ENCODE results near the gene CD300LF.

The CD300LF gene

DNA sequence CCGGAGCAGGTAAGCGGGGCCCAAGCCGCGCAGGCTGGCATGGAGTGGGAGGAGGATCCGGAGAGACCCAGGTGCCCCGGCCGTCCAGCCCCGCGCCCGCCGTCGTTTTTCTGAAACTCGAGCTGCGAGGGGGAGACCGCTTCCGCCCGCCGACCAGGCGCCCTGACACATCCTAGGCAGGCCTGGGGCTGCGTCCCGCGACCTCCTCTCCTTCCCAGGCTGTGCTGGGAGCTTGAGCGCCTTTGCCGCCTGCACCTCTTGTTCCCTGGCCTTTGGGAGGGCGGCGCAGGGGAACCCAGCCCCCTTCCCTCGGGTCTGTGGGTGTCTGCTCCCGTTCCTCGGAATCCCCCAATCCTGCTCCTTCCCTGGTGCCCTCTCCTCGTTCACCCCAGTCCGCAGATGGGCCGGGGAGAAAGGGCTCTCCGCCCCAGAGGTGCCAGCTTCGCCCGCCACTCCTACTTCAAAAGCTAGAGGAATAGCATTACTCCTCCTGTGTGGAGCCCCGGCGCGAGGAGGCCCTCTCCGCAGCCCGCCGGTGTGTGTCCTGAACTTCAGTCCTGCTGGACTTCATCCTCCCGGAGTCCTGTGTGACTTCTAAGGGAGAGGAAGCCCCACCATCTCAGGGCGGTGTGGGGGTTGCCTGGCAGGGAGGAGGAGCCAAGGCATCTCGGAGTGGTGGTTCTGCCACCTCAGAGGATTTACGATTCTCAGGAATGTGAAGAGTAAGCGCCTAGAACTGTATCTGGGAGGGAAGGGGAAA, 36.7 kb upstream of the CD300LF start:
- TF ChIP-seq, protein P1, sequence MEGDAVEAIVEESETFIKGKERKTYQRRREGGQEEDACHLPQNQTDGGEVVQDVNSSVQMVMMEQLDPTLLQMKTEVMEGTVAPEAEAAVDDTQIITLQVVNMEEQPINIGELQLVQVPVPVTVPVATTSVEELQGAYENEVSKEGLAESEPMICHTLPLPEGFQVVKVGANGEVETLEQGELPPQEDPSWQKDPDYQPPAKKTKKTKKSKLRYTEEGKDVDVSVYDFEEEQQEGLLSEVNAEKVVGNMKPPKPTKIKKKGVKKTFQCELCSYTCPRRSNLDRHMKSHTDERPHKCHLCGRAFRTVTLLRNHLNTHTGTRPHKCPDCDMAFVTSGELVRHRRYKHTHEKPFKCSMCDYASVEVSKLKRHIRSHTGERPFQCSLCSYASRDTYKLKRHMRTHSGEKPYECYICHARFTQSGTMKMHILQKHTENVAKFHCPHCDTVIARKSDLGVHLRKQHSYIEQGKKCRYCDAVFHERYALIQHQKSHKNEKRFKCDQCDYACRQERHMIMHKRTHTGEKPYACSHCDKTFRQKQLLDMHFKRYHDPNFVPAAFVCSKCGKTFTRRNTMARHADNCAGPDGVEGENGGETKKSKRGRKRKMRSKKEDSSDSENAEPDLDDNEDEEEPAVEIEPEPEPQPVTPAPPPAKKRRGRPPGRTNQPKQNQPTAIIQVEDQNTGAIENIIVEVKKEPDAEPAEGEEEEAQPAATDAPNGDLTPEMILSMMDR (IDR thresholded peaks at IDR 0.05; ENCODE audit: unreplicated experiment in 3 of 3), result no peak
- Mint-ChIP-seq H3K9me3 (no peaks in the 10 kb centered on the region), H3K4me3 (peak overlapping the region; percentile 95 to 99 (median 97)), H3K27ac (peak overlapping the region; percentile 85 to 96 (median 94)), H3K36me3 (ENCODE audit: low read depth) (peaks cover 9% of the 10 kb centered on the region), H3K27me3 (ENCODE audit: low read depth) (peaks cover 13% of the 10 kb centered on the region), H3K4me1 (peaks cover 46% of the 10 kb centered on the region)

DNA sequence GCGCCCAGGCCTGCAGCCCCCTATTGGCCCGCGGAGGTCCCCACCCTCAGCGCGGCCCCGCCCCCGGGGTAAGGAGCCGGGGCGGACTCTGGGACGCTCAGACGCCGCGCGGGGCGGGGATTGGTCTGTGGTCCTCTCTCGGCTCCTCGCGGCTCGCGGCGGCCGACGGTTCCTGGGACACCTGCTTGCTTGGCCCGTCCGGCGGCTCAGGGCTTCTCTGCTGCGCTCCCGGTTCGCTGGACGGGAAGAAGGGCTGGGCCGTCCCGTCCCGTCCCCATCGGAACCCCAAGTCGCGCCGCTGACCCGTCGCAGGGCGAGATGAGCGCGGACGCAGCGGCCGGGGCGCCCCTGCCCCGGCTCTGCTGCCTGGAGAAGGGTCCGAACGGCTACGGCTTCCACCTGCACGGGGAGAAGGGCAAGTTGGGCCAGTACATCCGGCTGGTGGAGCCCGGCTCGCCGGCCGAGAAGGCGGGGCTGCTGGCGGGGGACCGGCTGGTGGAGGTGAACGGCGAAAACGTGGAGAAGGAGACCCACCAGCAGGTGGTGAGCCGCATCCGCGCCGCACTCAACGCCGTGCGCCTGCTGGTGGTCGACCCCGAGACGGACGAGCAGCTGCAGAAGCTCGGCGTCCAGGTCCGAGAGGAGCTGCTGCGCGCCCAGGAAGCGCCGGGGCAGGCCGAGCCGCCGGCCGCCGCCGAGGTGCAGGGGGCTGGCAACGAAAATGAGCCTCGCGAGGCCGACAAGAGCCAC, 36.0 kb upstream of the CD300LF start, which contains the start of gene NHERF1:
TSS of gene NHERF1 (plus strand) at position 100 of the 750 bp plus-strand sequence. CDS start at position 319, 219 bp downstream.
- Mint-ChIP-seq H3K36me3 (ENCODE audit: low read depth) (peaks cover 9% of the 10 kb centered on the region), H3K27me3 (ENCODE audit: low read depth) (peaks cover 17% of the 10 kb centered on the region), H3K27ac (peak within 1 kb of the TSS; percentile 85 to 96 (median 94)), H3K4me3 (peak within 1 kb of the TSS; percentile 95 to 99 (median 97)), H3K9me3 (no peaks in the 10 kb centered on the region), H3K4me1 (peaks cover 51% of the 10 kb centered on the region)
- TF ChIP-seq, protein P1 (IDR thresholded peaks at IDR 0.05; ENCODE audit: unreplicated experiment in 3 of 3), result peak in 2 of 3 experiments; percentile 12 to 38

DNA sequence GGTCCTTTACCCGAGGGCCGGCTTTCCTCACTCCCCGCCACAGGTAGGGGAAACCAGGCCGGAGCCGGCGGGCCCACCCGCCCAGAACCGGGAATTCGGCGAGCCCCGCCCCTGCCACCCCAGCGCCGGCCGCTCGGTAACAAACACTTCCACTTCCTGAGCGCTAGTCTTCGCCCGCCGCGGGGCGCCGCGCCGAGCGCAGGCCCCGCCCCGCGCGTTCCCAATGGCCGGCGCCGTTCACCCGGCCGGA, 35.5 kb upstream of the CD300LF start:
- H3K27me3 Mint-ChIP-seq (ENCODE audit: low read depth), result peaks cover 20% of the 10 kb centered on the region
- peaks cover 51% of the 10 kb centered on the region for H3K4me1 Mint-ChIP-seq
- H3K27ac Mint-ChIP-seq, result no peak overlapping the region
- TF ChIP-seq, protein P1 (IDR thresholded peaks at IDR 0.05; ENCODE audit: unreplicated experiment in 3 of 3), result peak in 1 of 3 experiments; percentile 20
- H3K36me3 Mint-ChIP-seq (ENCODE audit: low read depth), result peaks cover 9% of the 10 kb centered on the region
- peak overlapping the region in 2 of 3 experiments; percentile 72 to 77 for H3K4me3 Mint-ChIP-seq
- H3K9me3 Mint-ChIP-seq, result no peaks in the 10 kb centered on the region

DNA sequence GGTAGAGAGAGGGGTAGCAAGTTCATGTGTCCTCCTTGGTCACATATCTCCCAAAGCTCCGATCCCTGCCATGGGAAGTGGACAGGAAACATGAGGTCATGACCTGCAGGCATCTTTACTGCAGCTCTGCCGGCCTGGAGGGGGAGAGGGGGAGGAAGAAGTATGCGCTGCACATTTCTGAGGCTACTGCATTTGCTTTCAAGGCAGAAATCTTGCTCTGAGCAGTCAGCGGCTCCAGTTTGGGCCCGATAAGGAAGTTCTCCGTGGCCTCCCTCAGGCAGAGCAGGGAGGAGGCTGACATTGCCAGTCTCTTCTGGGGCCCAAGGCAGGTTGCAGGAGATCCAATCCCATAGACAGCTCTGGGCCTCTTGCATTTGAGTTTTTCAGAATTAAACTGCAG, 34.2 kb upstream of the CD300LF start:
- TF ChIP-seq, protein P1 (IDR thresholded peaks at IDR 0.05; ENCODE audit: unreplicated experiment in 3 of 3), result no peak
- Mint-ChIP-seq H3K27me3 (ENCODE audit: low read depth) (peaks cover 27% of the 10 kb centered on the region), H3K9me3 (no peaks in the 10 kb centered on the region), H3K4me3 (peak overlapping the region; percentile 72 to 77 (median 73)), H3K27ac (peak overlapping the region; percentile 83 to 86 (median 86)), H3K4me1 (peaks cover 42% of the 10 kb centered on the region), H3K36me3 (ENCODE audit: low read depth) (no peaks in the 10 kb centered on the region)

DNA sequence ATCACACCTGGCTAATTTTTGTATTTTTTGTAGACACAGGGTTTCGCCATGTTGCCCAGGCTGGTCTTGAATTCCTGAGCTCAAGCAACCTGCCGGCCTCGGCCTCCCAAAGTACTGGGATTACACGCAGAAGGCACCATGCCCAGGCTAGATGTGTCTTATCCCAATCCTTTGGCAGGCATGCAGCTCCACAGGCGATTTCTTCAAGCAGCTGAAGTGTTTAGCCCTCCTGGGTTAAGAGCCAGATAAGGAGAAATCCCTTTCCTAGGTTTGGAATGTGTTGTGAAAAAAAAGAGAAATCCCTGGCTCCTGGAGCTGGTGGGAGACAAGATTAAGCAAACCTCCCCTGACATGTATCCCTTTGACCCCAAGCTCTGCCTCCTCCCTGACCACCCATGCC, 33.7 kb upstream of the CD300LF start:
- H3K36me3 Mint-ChIP-seq (ENCODE audit: low read depth), result no peaks in the 10 kb centered on the region
- peak overlapping the region; percentile 72 to 77 (median 73) for H3K4me3 Mint-ChIP-seq
- TF ChIP-seq, protein P1 (IDR thresholded peaks at IDR 0.05; ENCODE audit: unreplicated experiment in 3 of 3), result no peak
- H3K27me3 Mint-ChIP-seq (ENCODE audit: low read depth), result peaks cover 30% of the 10 kb centered on the region
- no peaks in the 10 kb centered on the region for H3K9me3 Mint-ChIP-seq
- H3K27ac Mint-ChIP-seq, result peak overlapping the region; percentile 83 to 86 (median 86)
- peaks cover 39% of the 10 kb centered on the region for H3K4me1 Mint-ChIP-seq

Data from nephron (organoid).